HepG2 (cell line): ENCODE data around the gene PREX1. TPM values are rescaled to one million over a fixed set of nuclear protein-coding genes. Genes with fewer than 3 reads are reported as not detected.

Source experiments
- ATAD3A ChIP-seq: sonication (generic); formaldehyde crosslinking; IDR thresholded peaks from 2 replicates; pipeline ENCODE4 v1.4.0; 2020; ENCODE audit warnings: missing genetic modification reagents
- CBX2 ChIP-seq, 2 experiments: fragments of 200-600 bp in 1 of 2; sonication (generic); formaldehyde crosslinking in 1 of 2; IDR thresholded peaks; 2 replicates each; pipeline versions ENCODE4 v1.7.0 to v1.8.1; 2018 to 2022; ENCODE audit warnings: low read depth in 2 of 2, low read length in 1 of 2, mild to moderate bottlenecking in 1 of 2, missing genetic modification reagents in 1 of 2
- CC2D1A ChIP-seq: sonication (generic); formaldehyde crosslinking; IDR thresholded peaks from 2 replicates; pipeline ENCODE4 v1.8.1; 2023; ENCODE audit warnings: mild to moderate bottlenecking, missing genetic modification reagents
- DMTF1 ChIP-seq: sonication (generic); formaldehyde crosslinking; IDR thresholded peaks from 2 replicates; pipeline ENCODE4 v1.4.0; 2020; ENCODE audit warnings: mild to moderate bottlenecking, missing genetic modification reagents
- FOSL2 ChIP-seq: sonication (generic); formaldehyde crosslinking; IDR thresholded peaks from 2 replicates; pipeline ENCODE4 v1.4.0; 2020; ENCODE audit warnings: missing genetic modification reagents
- HCFC1 ChIP-seq: fragments of 150-350 bp; IDR thresholded peaks from 2 replicates; pipeline ENCODE4 v1.6.1; 2014; ENCODE audit warnings: low read depth, low read length
- KAT8 ChIP-seq: IDR thresholded peaks from 2 replicates; pipeline ENCODE4 v1.6.1; 2016; ENCODE audit warnings: missing genetic modification reagents, missing compliant biosample characterization
- SATB2 ChIP-seq: sonication (generic); formaldehyde crosslinking; IDR thresholded peaks from 2 replicates; pipeline ENCODE4 v1.5.0; 2020; ENCODE audit warnings: missing genetic modification reagents
- SIX4 ChIP-seq: sonication (generic); formaldehyde crosslinking; IDR thresholded peaks from 2 replicates; pipeline ENCODE4 v1.4.0; 2020; ENCODE audit warnings: missing genetic modification reagents
- ZFP82 ChIP-seq: sonication (generic); formaldehyde crosslinking; IDR thresholded peaks from 2 replicates; pipeline ENCODE4 v1.5.1; 2020; ENCODE audit warnings: mild to moderate bottlenecking, missing genetic modification reagents, borderline replicate concordance
- ZNF282 ChIP-seq: fragments of 450-650 bp; IDR thresholded peaks from 2 replicates; pipeline ENCODE4 v1.6.1; 2018; ENCODE audit not compliant: partially characterized antibody
- ZNF713 ChIP-seq: sonication (generic); formaldehyde crosslinking; IDR thresholded peaks from 2 replicates; pipeline ENCODE4 v1.4.0; 2020; ENCODE audit warnings: mild to moderate bottlenecking, missing genetic modification reagents
- polyA plus RNA-seq, 8 experiments: library from polyadenylated mRNA; depleted of rRNA in 3 of 8; stranded (reverse) in 7 of 8; unstranded in 1 of 8; fragments of >200 nt; fragmentation: Illumina TruSeq in 4 of 8; extraction: Trizol in 4 of 8; gene quantifications; 2 replicates each; pipeline versions ENCODE4 v1.2.1 to v1.2.3, GENCODE V29; 2011 to 2016; ENCODE audit warnings: low read depth in 4 of 8, missing spikeins in 1 of 8, mixed read lengths in 1 of 8; ENCODE audit not compliant: insufficient read depth in 1 of 8
- total RNA-seq, 5 experiments: library from RNA; depleted of rRNA; stranded (reverse); fragments of >200 nt; fragmentation: Illumina TruSeq; extraction: Trizol; gene quantifications; 2 replicates each; pipeline ENCODE4 v1.2.3, GENCODE V29; 2016; ENCODE audit warnings: low read depth in 1 of 5
- TF ChIP-seq, protein P1 (sequence below): sonication (generic); formaldehyde crosslinking; IDR thresholded peaks from 2 replicates; pipeline ENCODE4 v1.8.1; 2022; ENCODE audit warnings: low read depth, mild to moderate bottlenecking, missing genetic modification reagents
- TF ChIP-seq, protein P2 (sequence below): sonication (generic); formaldehyde crosslinking; conservative IDR thresholded peaks from 2 replicates; pipeline ENCODE4 v1.4.0; 2020; ENCODE audit warnings: missing genetic modification reagents
- TF ChIP-seq, protein P3 (sequence below): sonication (generic); formaldehyde crosslinking; IDR thresholded peaks from 2 replicates; pipeline ENCODE4 v1.5.0; 2020; ENCODE audit warnings: mild to moderate bottlenecking, missing genetic modification reagents, moderate library complexity
- TF ChIP-seq, protein P4 (sequence below): sonication (generic); formaldehyde crosslinking; IDR thresholded peaks from 2 replicates; pipeline ENCODE4 v1.4.0; 2020; ENCODE audit warnings: missing genetic modification reagents

The PREX1 gene
- total and polyA plus RNA-seq, 2 of the 13 experiments (the other 11 are each of a cell fraction or from before 2014, with no cell fraction given), result 0.02 to 0.04 TPM

- TF ChIP-seq, protein P1, sequence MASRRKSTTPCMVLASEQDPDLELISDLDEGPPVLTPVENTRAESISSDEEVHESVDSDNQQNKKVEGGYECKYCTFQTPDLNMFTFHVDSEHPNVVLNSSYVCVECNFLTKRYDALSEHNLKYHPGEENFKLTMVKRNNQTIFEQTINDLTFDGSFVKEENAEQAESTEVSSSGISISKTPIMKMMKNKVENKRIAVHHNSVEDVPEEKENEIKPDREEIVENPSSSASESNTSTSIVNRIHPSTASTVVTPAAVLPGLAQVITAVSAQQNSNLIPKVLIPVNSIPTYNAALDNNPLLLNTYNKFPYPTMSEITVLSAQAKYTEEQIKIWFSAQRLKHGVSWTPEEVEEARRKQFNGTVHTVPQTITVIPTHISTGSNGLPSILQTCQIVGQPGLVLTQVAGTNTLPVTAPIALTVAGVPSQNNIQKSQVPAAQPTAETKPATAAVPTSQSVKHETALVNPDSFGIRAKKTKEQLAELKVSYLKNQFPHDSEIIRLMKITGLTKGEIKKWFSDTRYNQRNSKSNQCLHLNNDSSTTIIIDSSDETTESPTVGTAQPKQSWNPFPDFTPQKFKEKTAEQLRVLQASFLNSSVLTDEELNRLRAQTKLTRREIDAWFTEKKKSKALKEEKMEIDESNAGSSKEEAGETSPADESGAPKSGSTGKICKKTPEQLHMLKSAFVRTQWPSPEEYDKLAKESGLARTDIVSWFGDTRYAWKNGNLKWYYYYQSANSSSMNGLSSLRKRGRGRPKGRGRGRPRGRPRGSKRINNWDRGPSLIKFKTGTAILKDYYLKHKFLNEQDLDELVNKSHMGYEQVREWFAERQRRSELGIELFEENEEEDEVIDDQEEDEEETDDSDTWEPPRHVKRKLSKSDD (CRISPR knock-in tag), result no peak
- no peak for TF ChIP-seq SATB2 (CRISPR knock-in tag)
- peak; percentile 10; the same call in 1 of the 2 replicates for TF ChIP-seq SIX4 (CRISPR knock-in tag)
- no peak for TF ChIP-seq CC2D1A (CRISPR knock-in tag)
- TF ChIP-seq, protein P2, sequence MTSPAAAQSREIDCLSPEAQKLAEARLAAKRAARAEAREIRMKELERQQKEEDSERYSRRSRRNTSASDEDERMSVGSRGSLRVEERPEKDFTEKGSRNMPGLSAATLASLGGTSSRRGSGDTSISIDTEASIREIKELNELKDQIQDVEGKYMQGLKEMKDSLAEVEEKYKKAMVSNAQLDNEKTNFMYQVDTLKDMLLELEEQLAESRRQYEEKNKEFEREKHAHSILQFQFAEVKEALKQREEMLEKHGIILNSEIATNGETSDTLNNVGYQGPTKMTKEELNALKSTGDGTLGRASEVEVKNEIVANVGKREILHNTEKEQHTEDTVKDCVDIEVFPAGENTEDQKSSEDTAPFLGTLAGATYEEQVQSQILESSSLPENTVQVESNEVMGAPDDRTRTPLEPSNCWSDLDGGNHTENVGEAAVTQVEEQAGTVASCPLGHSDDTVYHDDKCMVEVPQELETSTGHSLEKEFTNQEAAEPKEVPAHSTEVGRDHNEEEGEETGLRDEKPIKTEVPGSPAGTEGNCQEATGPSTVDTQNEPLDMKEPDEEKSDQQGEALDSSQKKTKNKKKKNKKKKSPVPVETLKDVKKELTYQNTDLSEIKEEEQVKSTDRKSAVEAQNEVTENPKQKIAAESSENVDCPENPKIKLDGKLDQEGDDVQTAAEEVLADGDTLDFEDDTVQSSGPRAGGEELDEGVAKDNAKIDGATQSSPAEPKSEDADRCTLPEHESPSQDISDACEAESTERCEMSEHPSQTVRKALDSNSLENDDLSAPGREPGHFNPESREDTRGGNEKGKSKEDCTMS (CRISPR knock-in tag), result 0 out of 2 replicates have a peak, but pooled peaks have one; percentile 20
- TF ChIP-seq ZFP82 (CRISPR knock-in tag), result no peak
- no peak for TF ChIP-seq ATAD3A (CRISPR knock-in tag)
- TF ChIP-seq HCFC1, result no peak
- TF ChIP-seq ZNF282, result no peak
- TF ChIP-seq KAT8 (CRISPR knock-in tag), result peak; percentile 33; the same call in 1 of the 2 replicates
- TF ChIP-seq FOSL2, result no peak
- TF ChIP-seq, protein P3, sequence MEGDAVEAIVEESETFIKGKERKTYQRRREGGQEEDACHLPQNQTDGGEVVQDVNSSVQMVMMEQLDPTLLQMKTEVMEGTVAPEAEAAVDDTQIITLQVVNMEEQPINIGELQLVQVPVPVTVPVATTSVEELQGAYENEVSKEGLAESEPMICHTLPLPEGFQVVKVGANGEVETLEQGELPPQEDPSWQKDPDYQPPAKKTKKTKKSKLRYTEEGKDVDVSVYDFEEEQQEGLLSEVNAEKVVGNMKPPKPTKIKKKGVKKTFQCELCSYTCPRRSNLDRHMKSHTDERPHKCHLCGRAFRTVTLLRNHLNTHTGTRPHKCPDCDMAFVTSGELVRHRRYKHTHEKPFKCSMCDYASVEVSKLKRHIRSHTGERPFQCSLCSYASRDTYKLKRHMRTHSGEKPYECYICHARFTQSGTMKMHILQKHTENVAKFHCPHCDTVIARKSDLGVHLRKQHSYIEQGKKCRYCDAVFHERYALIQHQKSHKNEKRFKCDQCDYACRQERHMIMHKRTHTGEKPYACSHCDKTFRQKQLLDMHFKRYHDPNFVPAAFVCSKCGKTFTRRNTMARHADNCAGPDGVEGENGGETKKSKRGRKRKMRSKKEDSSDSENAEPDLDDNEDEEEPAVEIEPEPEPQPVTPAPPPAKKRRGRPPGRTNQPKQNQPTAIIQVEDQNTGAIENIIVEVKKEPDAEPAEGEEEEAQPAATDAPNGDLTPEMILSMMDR (CRISPR knock-in tag), result peak; percentile 84
- TF ChIP-seq ZNF713 (CRISPR knock-in tag), result 0 out of 2 replicates have a peak, but pooled peaks have one; percentile 55
- TF ChIP-seq CBX2 (IDR thresholded peaks at IDR 0.05; ENCODE audit: low read depth, low read length), result no peak
- no peak for TF ChIP-seq CBX2 (CRISPR knock-in tag; IDR thresholded peaks at IDR 0.05; ENCODE audit: low read depth)
- TF ChIP-seq, protein P4, sequence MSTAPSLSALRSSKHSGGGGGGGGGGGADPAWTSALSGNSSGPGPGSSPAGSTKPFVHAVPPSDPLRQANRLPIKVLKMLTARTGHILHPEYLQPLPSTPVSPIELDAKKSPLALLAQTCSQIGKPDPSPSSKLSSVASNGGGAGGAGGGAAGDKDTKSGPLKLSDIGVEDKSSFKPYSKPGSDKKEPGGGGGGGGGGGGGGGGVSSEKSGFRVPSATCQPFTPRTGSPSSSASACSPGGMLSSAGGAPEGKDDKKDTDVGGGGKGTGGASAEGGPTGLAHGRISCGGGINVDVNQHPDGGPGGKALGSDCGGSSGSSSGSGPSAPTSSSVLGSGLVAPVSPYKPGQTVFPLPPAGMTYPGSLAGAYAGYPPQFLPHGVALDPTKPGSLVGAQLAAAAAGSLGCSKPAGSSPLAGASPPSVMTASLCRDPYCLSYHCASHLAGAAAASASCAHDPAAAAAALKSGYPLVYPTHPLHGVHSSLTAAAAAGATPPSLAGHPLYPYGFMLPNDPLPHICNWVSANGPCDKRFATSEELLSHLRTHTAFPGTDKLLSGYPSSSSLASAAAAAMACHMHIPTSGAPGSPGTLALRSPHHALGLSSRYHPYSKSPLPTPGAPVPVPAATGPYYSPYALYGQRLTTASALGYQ, result no peak
- no peak; the same call in 1 of the 2 replicates for TF ChIP-seq DMTF1 (CRISPR knock-in tag)
Observed at GRCh38 chr20:48723308-48724264, 104.2 kb downstream of the PREX1 start (continued).
